Measurements from ENCODE around the gene TYW3.
"Not testable (repeated sequence)": the region's sequence is repeated elsewhere in the genome, so short reads cannot be mapped to it uniquely, and the experiment has no call there.

Gene TYW3

GRCh38 chr1:74732071-74732946, 643 bp upstream of the TYW3 start:
- not testable (repeated sequence) for DNase-seq

- DNase-seq, result peak; percentile 76
Measured at GRCh38 chr1:74733604-74734484, 892 bp downstream of the TYW3 start.

- no peak for DNase-seq
Measured at GRCh38 chr1:74737333-74737732, 4.4 kb downstream of the TYW3 start.

GRCh38 chr1:74740307-74740980, 7.5 kb downstream of the TYW3 start:
- DNase-seq, result not testable (repeated sequence)

GRCh38 chr1:74745247-74745646, 12.3 kb downstream of the TYW3 start:
- not testable (repeated sequence) for DNase-seq

- DNase-seq, result no peak
Measured at GRCh38 chr1:74748960-74749359, 16.0 kb downstream of the TYW3 start.

- no peak for DNase-seq
Measured at GRCh38 chr1:74753104-74753503, 20.2 kb downstream of the TYW3 start.

- DNase-seq, result no peak
Measured at GRCh38 chr1:74755475-74755874, 22.5 kb downstream of the TYW3 start.

GRCh38 chr1:74756650-74757049, 23.7 kb downstream of the TYW3 start:
- not testable (repeated sequence) for DNase-seq

- DNase-seq, result no peak
Measured at GRCh38 chr1:74763807-74764206, 30.9 kb downstream of the TYW3 start.

- DNase-seq, result no peak
Measured at GRCh38 chr1:74766579-74766978, 33.6 kb downstream of the TYW3 start.

GRCh38 chr1:74767490-74767889, 34.5 kb downstream of the TYW3 start:
- DNase-seq, result peak; percentile 8

GRCh38 chr1:74771913-74772515, 39.1 kb downstream of the TYW3 start:
- DNase-seq, result peak; percentile 54

GRCh38 chr1:74772945-74773344, 40.0 kb downstream of the TYW3 start:
- DNase-seq, result no peak

GRCh38 chr1:74773582-74773981, 40.6 kb downstream of the TYW3 start:
- DNase-seq, result no peak

GRCh38 chr1:74775735-74776134, 42.8 kb downstream of the TYW3 start:
- no peak for DNase-seq

- DNase-seq, result no peak
Measured at GRCh38 chr1:74777525-74777924, 44.6 kb downstream of the TYW3 start.

GRCh38 chr1:74779750-74780149, 46.8 kb downstream of the TYW3 start:
- no peak for DNase-seq

- DNase-seq, result no peak
Measured at GRCh38 chr1:74780594-74780993, 47.6 kb downstream of the TYW3 start.

GRCh38 chr1:74785944-74786343, 53.0 kb downstream of the TYW3 start:
- no peak for DNase-seq

GRCh38 chr1:74790453-74790852, 57.5 kb downstream of the TYW3 start:
- DNase-seq, result no peak

GRCh38 chr1:74791491-74791890, 58.5 kb downstream of the TYW3 start:
- DNase-seq, result no peak

All from RPMI8226 (cell line).